Measurements from ENCODE around the gene DNAJB6.

DNAJB6 gene

GRCh38 chr7:157371296-157371695, 34.5 kb downstream of the DNAJB6 start:
- DNase-seq (ENCODE audit: extremely low spot score) = no peak
- TF ChIP-seq CTCF (IDR thresholded peaks at IDR 0.05; ENCODE audit: control extremely low read depth, extremely low read depth, low read depth, missing control alignments) = no peak
- ChIA-PET CTCF (interaction anchor here (0.9 kb wide), 1 partner anchor 17 kb away, joined by 3 read pairs; no protein-coding TSS in a partner anchor), POLR2A (no interaction called here)

GRCh38 chr7:157372300-157373232, 35.8 kb downstream of the DNAJB6 start:
- no peak for DNase-seq (ENCODE audit: extremely low spot score)
- ChIA-PET CTCF (interaction anchor here (1.0 kb wide), 1 partner anchor 14 kb away, joined by 5 read pairs; no protein-coding TSS in a partner anchor), POLR2A (no interaction called here)
- no peak for TF ChIP-seq CTCF (IDR thresholded peaks at IDR 0.05; ENCODE audit: control extremely low read depth, extremely low read depth, low read depth, missing control alignments)

- TF ChIP-seq CTCF (IDR thresholded peaks at IDR 0.05; ENCODE audit: control extremely low read depth, extremely low read depth, low read depth, missing control alignments) = no peak
- ChIA-PET CTCF (interaction anchor here (0.8 to 1.5 kb wide), 2 partner anchors 10 to 13 kb away, joined by 3 to 6 read pairs; no protein-coding TSS in a partner anchor), POLR2A (no interaction called here)
- no peak for DNase-seq (ENCODE audit: extremely low spot score)
Observed at GRCh38 chr7:157373493-157373892, 36.7 kb downstream of the DNAJB6 start.

GRCh38 chr7:157375410-157375809, 38.6 kb downstream of the DNAJB6 start:
- ChIA-PET POLR2A (no interaction called here), CTCF (interaction anchor here (0.7 to 2.4 kb wide), 4 partner anchors 9 to 30 kb away, joined by 3 to 20 read pairs (median 4); no protein-coding TSS in a partner anchor)
- TF ChIP-seq CTCF (IDR thresholded peaks at IDR 0.05; ENCODE audit: control extremely low read depth, extremely low read depth, low read depth, missing control alignments) = no peak
- no peak for DNase-seq (ENCODE audit: extremely low spot score)

- ChIA-PET CTCF (interaction anchor here (1.8 kb wide), 1 partner anchor 20 kb away, joined by 7 read pairs; no protein-coding TSS in a partner anchor), POLR2A (no interaction called here)
- TF ChIP-seq CTCF (IDR thresholded peaks at IDR 0.05; ENCODE audit: control extremely low read depth, extremely low read depth, low read depth, missing control alignments) = no peak
- no peak for DNase-seq (ENCODE audit: extremely low spot score)
Observed at GRCh38 chr7:157377436-157378124, 40.8 kb downstream of the DNAJB6 start.

- ChIA-PET CTCF (interaction anchor here (1.0 to 1.8 kb wide), 4 partner anchors 10 to 33 kb away, joined by 3 to 19 read pairs (median 6); no protein-coding TSS in a partner anchor), POLR2A (no interaction called here)
- DNase-seq (ENCODE audit: extremely low spot score) = no peak
- no peak for TF ChIP-seq CTCF (IDR thresholded peaks at IDR 0.05; ENCODE audit: control extremely low read depth, extremely low read depth, low read depth, missing control alignments)
Observed at GRCh38 chr7:157378390-157378789, 41.6 kb downstream of the DNAJB6 start.
